Measurements from ENCODE around the gene CHST15. TPM values are rescaled to one million over a fixed set of nuclear protein-coding genes. Genes with fewer than 3 reads are reported as not detected.

Gene CHST15
- total and polyA plus RNA-seq, 7 experiments from 2014 or later, result 0.27 to 43.3 (median 2.2) TPM

- H3K36me3 ChIP-seq (ENCODE audit: control insufficient read depth in 2 of 3, insufficient read depth in 3 of 3, low read length in 3 of 3), result no peaks in the 10 kb centered on the region
- intact Hi-C loops (cut with micrococcal nuclease), result no loop called here
- no peak overlapping the region for H3K27ac ChIP-seq (ENCODE audit: low read depth, low read length)
- Mint-ChIP-seq H3K9me3 (peaks cover 0 to 3% (median 0%) of the 10 kb centered on the region in 11 donors), H3K4me1 (peaks cover 0 to 13% (median 7%) of the 10 kb centered on the region in 7 donors), H3K36me3 (no peaks in the 10 kb centered on the region), H3K4me3 (no peak overlapping the region), H3K27ac (no peak overlapping the region), H3K27me3 (no peaks in the 10 kb centered on the region)
- H3K27me3 ChIP-seq (ENCODE audit: control insufficient read depth in 2 of 2, insufficient read depth in 2 of 2, low read length in 2 of 2), result no peaks in the 10 kb centered on the region
- DNase-seq (no peak), ATAC-seq (no peak)
- H3K9me3 ChIP-seq (ENCODE audit: control insufficient read depth in 2 of 3, low read length in 3 of 3), result no peaks in the 10 kb centered on the region
- ChIA-PET CTCF (no interaction called here), POLR2A (no interaction called here)
- H3K4me3 ChIP-seq (ENCODE audit: low read length), result no peak overlapping the region
- H3K4me1 ChIP-seq (ENCODE audit: control insufficient read depth in 2 of 2, insufficient read depth in 2 of 2, low read length in 2 of 2), result peaks cover 0 to 7% of the 10 kb centered on the region in 2 donors
Observed at GRCh38 chr10:124078714-124079113, 14.7 kb downstream of the CHST15 start.

GRCh38 chr10:124078028-124078427 is 15.4 kb downstream of the CHST15 start:
- peaks cover 0 to 3% (median 0%) of the 10 kb centered on the region in 11 donors for H3K9me3 Mint-ChIP-seq
- Histone ChIP-seq H3K27me3 (ENCODE audit: control insufficient read depth in 2 of 2, insufficient read depth in 2 of 2, low read length in 2 of 2) (no peaks in the 10 kb centered on the region), H3K4me3 (ENCODE audit: low read length) (no peak overlapping the region), H3K4me1 (ENCODE audit: control insufficient read depth in 2 of 2, insufficient read depth in 2 of 2, low read length in 2 of 2) (peaks cover 0 to 7% of the 10 kb centered on the region in 2 donors), H3K27ac (ENCODE audit: low read depth, low read length) (no peak overlapping the region), H3K9me3 (ENCODE audit: control insufficient read depth in 2 of 3, low read length in 3 of 3) (no peaks in the 10 kb centered on the region), H3K36me3 (ENCODE audit: control insufficient read depth in 2 of 3, insufficient read depth in 3 of 3, low read length in 3 of 3) (no peaks in the 10 kb centered on the region)
- H3K4me1 Mint-ChIP-seq, result peaks cover 0 to 19% (median 8%) of the 10 kb centered on the region in 7 donors
- H3K27me3 Mint-ChIP-seq, result peaks cover 0 to 6% (median 0%) of the 10 kb centered on the region in 5 donors
- no peaks in the 10 kb centered on the region for H3K36me3 Mint-ChIP-seq
- no peak overlapping the region for H3K4me3 Mint-ChIP-seq
- ChIA-PET POLR2A (no interaction called here), CTCF (no interaction called here)
- DNase-seq (no peak), ATAC-seq (no peak)
- H3K27ac Mint-ChIP-seq, result no peak overlapping the region
- intact Hi-C loops (cut with micrococcal nuclease), result no loop called here

GRCh38 chr10:124077208-124077993 is 16.0 kb downstream of the CHST15 start:
- Histone ChIP-seq H3K27ac (ENCODE audit: low read depth, low read length) (no peak overlapping the region), H3K4me1 (ENCODE audit: control insufficient read depth in 2 of 2, insufficient read depth in 2 of 2, low read length in 2 of 2) (peaks cover 0 to 7% of the 10 kb centered on the region in 2 donors), H3K9me3 (ENCODE audit: control insufficient read depth in 2 of 3, low read length in 3 of 3) (no peaks in the 10 kb centered on the region), H3K4me3 (ENCODE audit: low read length) (no peak overlapping the region), H3K27me3 (ENCODE audit: control insufficient read depth in 2 of 2, insufficient read depth in 2 of 2, low read length in 2 of 2) (no peaks in the 10 kb centered on the region), H3K36me3 (ENCODE audit: control insufficient read depth in 2 of 3, insufficient read depth in 3 of 3, low read length in 3 of 3) (no peaks in the 10 kb centered on the region)
- Mint-ChIP-seq H3K4me1 (peaks cover 0 to 25% (median 9%) of the 10 kb centered on the region in 7 donors), H3K4me3 (no peak overlapping the region), H3K9me3 (no peaks in the 10 kb centered on the region), H3K27ac (no peak overlapping the region), H3K27me3 (peaks cover 0 to 9% (median 0%) of the 10 kb centered on the region in 5 donors), H3K36me3 (no peaks in the 10 kb centered on the region)
- ChIA-PET CTCF (no interaction called here), POLR2A (no interaction called here)
- ATAC-seq (no peak), DNase-seq (no peak)
- intact Hi-C loops (cut with micrococcal nuclease), result no loop called here

- peaks cover 0 to 14% (median 5%) of the 10 kb centered on the region in 5 donors for H3K27me3 Mint-ChIP-seq
- Histone ChIP-seq H3K27me3 (ENCODE audit: control insufficient read depth in 2 of 2, insufficient read depth in 2 of 2, low read length in 2 of 2) (no peaks in the 10 kb centered on the region), H3K9me3 (ENCODE audit: control insufficient read depth in 2 of 3, low read length in 3 of 3) (no peaks in the 10 kb centered on the region), H3K4me3 (ENCODE audit: low read length) (no peak overlapping the region), H3K36me3 (ENCODE audit: control insufficient read depth in 2 of 3, insufficient read depth in 3 of 3, low read length in 3 of 3) (no peaks in the 10 kb centered on the region), H3K27ac (ENCODE audit: low read depth, low read length) (no peak overlapping the region), H3K4me1 (ENCODE audit: control insufficient read depth in 2 of 2, insufficient read depth in 2 of 2, low read length in 2 of 2) (peaks cover 0 to 7% of the 10 kb centered on the region in 2 donors)
- H3K4me3 Mint-ChIP-seq, result no peak overlapping the region
- H3K36me3 Mint-ChIP-seq, result no peaks in the 10 kb centered on the region
- H3K27ac Mint-ChIP-seq, result no peak overlapping the region
- POLR2A ChIA-PET, result no interaction called here
- CTCF ChIA-PET, result no interaction called here
- no peaks in the 10 kb centered on the region for H3K9me3 Mint-ChIP-seq
- H3K4me1 Mint-ChIP-seq, result peaks cover 0 to 32% (median 14%) of the 10 kb centered on the region in 7 donors
- intact Hi-C loops (cut with micrococcal nuclease), result no loop called here
- no peak for DNase-seq
- ATAC-seq, result no peak
Observed at GRCh38 chr10:124076148-124076733, 17.2 kb downstream of the CHST15 start.

GRCh38 chr10:124075231-124075955 is 18.0 kb downstream of the CHST15 start:
- Histone ChIP-seq H3K27me3 (ENCODE audit: control insufficient read depth in 2 of 2, insufficient read depth in 2 of 2, low read length in 2 of 2) (no peaks in the 10 kb centered on the region), H3K4me3 (ENCODE audit: low read length) (no peak overlapping the region), H3K9me3 (ENCODE audit: control insufficient read depth in 2 of 3, low read length in 3 of 3) (no peaks in the 10 kb centered on the region), H3K4me1 (ENCODE audit: control insufficient read depth in 2 of 2, insufficient read depth in 2 of 2, low read length in 2 of 2) (peaks cover 0 to 7% of the 10 kb centered on the region in 2 donors), H3K36me3 (ENCODE audit: control insufficient read depth in 2 of 3, insufficient read depth in 3 of 3, low read length in 3 of 3) (no peaks in the 10 kb centered on the region), H3K27ac (ENCODE audit: low read depth, low read length) (no peak overlapping the region)
- Mint-ChIP-seq H3K9me3 (no peaks in the 10 kb centered on the region), H3K36me3 (no peaks in the 10 kb centered on the region), H3K4me1 (peaks cover 0 to 32% (median 14%) of the 10 kb centered on the region in 7 donors), H3K27me3 (peaks cover 0 to 14% (median 5%) of the 10 kb centered on the region in 5 donors), H3K27ac (no peak overlapping the region), H3K4me3 (peak overlapping the region in 2 of 10 donors; percentile 19 to 36)
- ChIA-PET POLR2A (no interaction called here), CTCF (no interaction called here)
- ATAC-seq (no peak), DNase-seq (no peak)
- intact Hi-C loops (cut with micrococcal nuclease), result no loop called here

GRCh38 chr10:124074501-124075109 is 18.8 kb downstream of the CHST15 start:
- ATAC-seq (peak; percentile 84), DNase-seq (peak in 1 of 9 donors; percentile 23)
- Mint-ChIP-seq H3K4me1 (peaks cover 0 to 32% (median 14%) of the 10 kb centered on the region in 7 donors), H3K4me3 (peak overlapping the region in 8 of 10 donors; percentile 2 to 63 (median 28)), H3K9me3 (no peaks in the 10 kb centered on the region), H3K27ac (peak overlapping the region in 5 of 9 donors; percentile 3 to 52 (median 9)), H3K27me3 (peaks cover 0 to 14% (median 5%) of the 10 kb centered on the region in 5 donors), H3K36me3 (no peaks in the 10 kb centered on the region)
- intact Hi-C loops (cut with micrococcal nuclease), result no loop called here
- POLR2A ChIA-PET, result no interaction called here
- no peaks in the 10 kb centered on the region for H3K9me3 ChIP-seq (ENCODE audit: control insufficient read depth in 2 of 3, low read length in 3 of 3)
- no peak overlapping the region for H3K4me3 ChIP-seq (ENCODE audit: low read length)
- H3K4me1 ChIP-seq (ENCODE audit: control insufficient read depth in 2 of 2, insufficient read depth in 2 of 2, low read length in 2 of 2), result peaks cover 0 to 7% of the 10 kb centered on the region in 2 donors
- H3K27me3 ChIP-seq (ENCODE audit: control insufficient read depth in 2 of 2, insufficient read depth in 2 of 2, low read length in 2 of 2), result no peaks in the 10 kb centered on the region
- CTCF ChIA-PET, result no interaction called here
- H3K36me3 ChIP-seq (ENCODE audit: control insufficient read depth in 2 of 3, insufficient read depth in 3 of 3, low read length in 3 of 3), result no peaks in the 10 kb centered on the region
- no peak overlapping the region for H3K27ac ChIP-seq (ENCODE audit: low read depth, low read length)
